HG03135 (cell line): Measurements from ENCODE around the gene PPP1R12B.
"Not testable (repeated sequence)": the region's sequence is repeated elsewhere in the genome, so short reads cannot be mapped to it uniquely, and the experiment has no call there.

ENCODE experiments used
- ATAC-seq: cut with Tn5 transposase; IDR thresholded peaks from one replicate; pipeline ENCODE4 v1.9.1; 2021; ENCODE audit warnings: mild to moderate bottlenecking, moderate library complexity; ENCODE audit not compliant: unreplicated experiment

PPP1R12B gene

GRCh38 chr1:202520857-202521216 is 172.3 kb downstream of the PPP1R12B start:
- not testable (repeated sequence) for ATAC-seq

DNA sequence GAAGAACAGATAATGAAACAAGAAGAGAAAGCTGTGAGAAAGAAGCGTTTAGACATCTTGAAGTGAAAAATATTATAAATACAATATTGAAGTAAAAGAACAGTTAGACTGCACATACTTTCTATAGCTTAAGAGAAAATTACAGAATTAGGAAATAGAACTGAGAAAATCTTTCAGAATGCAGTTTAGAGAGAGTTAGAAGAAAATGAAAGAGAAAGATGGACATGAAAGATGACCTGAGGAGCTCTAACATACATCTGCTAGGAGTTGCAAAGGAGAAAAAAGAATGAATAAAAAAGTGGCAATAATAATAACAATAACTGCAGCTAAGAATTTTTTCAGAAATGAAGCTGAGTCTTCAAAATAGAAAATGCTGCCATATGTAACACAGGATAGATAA is 173.0 kb downstream of the PPP1R12B start:
- ATAC-seq, result not testable (repeated sequence)

- no peak for ATAC-seq
Observed at GRCh38 chr1:202521886-202522285, 173.4 kb downstream of the PPP1R12B start.

DNA sequence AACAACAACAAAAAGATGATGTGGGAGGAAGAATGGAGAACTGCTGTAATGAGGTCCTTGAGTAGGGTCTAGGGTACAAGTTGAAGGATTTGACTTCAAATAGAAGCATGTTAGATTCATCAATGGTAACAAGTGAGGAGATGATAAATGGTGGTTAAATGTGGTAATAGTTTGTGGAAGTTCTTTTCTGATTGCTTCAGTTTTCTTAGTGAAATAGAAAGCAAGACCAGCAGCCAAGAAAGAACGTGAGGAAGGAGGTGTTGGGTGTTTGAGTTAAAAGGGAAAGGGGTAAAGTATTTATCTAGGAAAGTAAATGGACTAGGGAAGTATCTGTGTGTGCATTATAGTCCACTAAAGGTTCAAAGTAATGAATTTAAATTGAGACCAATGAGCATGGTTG is 177.6 kb downstream of the PPP1R12B start:
- not testable (repeated sequence) for ATAC-seq

GRCh38 chr1:202528096-202528722 is 179.7 kb downstream of the PPP1R12B start:
- not testable (repeated sequence) for ATAC-seq

GRCh38 chr1:202530686-202531085 is 182.2 kb downstream of the PPP1R12B start:
- ATAC-seq, result not testable (repeated sequence)

GRCh38 chr1:202531472-202531811 is 182.9 kb downstream of the PPP1R12B start:
- no peak for ATAC-seq

GRCh38 chr1:202531812-202532616 is 183.5 kb downstream of the PPP1R12B start:
- ATAC-seq, result not testable (repeated sequence)

- not testable (repeated sequence) for ATAC-seq
Observed at GRCh38 chr1:202539166-202539574, 190.7 kb downstream of the PPP1R12B start.

DNA sequence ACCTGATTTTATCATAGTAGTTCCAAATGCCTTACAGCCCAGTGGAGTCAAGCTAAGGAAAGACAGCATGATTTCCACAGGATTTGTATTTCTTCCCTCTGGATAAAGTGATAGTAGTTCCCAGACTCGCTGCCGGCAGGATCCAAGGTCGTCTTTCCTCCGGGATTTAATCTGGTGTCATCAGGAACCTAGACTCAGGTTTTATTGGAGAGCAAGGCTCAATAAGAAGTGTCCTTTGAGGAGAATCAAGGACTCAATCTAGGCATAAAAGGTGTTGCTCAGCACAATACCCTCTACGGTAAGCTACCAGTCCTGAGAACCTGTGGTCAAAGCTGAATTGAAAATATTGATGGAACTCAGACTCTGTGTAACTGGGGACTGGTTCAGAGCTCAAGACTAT is 191.1 kb downstream of the PPP1R12B start:
- not testable (repeated sequence) for ATAC-seq

DNA sequence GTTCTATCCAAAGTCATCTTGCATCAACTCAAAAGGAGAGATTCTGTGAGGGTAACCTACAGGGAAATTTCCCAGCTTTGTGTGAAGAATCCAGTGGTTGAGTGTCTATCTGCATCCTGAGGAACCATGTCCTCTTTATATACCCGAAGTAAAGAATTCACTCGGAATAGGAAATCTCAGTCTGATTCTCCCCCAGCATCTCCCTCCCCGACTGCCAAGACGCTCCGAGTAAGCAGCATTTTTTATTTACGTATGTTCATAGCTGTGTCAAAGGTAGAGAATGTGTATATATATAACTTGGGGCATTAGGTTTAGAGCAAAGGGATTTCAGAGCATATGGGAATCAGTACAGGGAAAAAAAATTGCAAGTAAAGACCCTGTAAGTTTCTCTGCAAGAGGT is 191.5 kb downstream of the PPP1R12B start:
- no peak for ATAC-seq

- ATAC-seq, result no peak
Observed at GRCh38 chr1:202540448-202540847, 191.9 kb downstream of the PPP1R12B start.

DNA sequence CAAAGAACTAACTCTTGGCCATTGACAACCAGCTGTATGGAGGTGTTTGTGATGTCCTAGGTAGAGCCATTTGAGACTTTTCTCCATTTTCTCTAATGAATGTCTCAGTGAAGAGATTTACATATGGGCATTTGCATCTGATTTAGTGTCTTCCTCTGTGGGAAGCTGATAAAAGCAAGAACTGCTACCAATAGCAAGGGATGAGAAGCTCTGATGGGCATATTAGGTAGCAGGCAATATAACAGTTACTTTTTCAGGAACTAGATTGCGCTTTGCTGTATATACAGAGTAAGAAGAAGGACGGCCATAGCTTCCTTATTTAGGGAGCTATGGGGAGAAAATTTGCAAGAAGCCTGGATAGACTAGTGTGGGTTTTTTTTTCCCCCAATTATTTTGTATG is 192.4 kb downstream of the PPP1R12B start:
- ATAC-seq, result not testable (repeated sequence)

- ATAC-seq, result not testable (repeated sequence)
Observed at GRCh38 chr1:202542415-202542814, 193.9 kb downstream of the PPP1R12B start.

DNA sequence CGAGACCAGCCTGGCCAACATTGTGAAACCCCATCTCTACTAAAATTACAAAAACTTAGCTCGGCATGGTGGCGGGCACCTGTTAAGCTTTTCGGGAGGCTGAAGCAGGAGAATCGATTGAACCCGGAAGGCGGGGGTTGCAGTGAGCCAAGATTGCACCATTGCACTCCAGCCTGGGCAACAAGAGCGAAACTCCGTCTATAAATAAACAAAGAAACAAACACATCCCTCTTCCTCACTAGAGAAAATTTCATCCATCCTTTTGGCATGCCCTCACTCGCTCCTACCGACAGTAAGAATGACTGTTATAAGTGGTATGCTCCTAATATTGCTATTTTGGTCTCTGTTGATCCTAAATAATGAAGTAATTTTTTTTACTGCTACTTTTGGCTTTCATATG is 195.0 kb downstream of the PPP1R12B start:
- not testable (repeated sequence) for ATAC-seq

DNA sequence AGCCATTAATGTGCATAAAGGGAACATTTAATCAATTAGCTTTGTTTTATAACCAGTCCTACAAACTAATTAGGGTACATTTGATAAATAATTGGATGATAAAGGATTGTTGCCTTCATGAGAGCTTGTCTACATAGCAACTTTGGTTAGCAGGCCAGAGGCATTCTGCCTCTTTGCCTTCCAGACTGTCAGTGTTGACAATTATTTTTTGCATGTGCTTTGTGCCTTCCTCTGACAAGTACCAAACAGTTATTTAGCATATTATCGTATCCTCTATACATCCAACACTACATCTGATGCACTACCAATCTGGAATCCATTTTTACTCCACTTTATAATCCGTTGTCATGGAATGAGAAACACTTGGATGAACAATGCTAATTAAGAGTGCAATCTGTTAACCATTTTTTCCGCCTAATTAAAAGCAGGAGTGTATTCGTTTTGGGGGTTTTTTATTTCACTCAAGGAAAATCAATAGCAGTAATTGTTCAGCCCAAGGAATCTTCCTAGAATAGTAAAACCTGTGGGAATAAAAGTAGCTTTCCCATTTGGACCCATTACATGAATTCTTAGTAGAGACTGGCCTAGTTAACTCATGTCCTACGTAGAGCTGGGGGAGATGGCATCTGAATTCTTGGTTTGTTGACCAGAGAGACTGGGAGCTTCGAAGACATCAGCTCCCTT is 196.4 kb downstream of the PPP1R12B start:
- ATAC-seq, result not testable (repeated sequence)

GRCh38 chr1:202545647-202546303 is 197.3 kb downstream of the PPP1R12B start:
- ATAC-seq, result not testable (repeated sequence)

- peak; percentile 14 for ATAC-seq
Observed at GRCh38 chr1:202546377-202546776, 197.9 kb downstream of the PPP1R12B start.

DNA sequence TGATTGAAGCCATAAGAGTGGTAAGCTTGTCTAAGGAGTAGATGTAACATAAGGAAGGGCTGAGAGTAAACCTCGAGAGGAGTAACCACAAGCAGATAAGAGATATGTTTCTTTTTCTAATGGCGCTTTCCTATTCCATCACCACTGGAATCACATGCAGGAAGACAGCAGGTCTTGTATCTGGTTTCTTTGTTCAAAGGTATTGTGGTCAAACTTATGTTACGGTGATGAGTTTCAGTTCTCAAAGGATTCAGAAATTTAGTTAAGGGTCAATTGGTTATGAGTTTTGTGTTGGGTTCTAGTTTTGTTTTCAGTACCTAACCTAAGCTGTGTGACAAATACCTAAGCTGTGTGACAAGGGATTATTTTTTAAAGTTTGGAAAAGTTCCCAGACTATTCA is 198.3 kb downstream of the PPP1R12B start:
- ATAC-seq, result peak; percentile 77

DNA sequence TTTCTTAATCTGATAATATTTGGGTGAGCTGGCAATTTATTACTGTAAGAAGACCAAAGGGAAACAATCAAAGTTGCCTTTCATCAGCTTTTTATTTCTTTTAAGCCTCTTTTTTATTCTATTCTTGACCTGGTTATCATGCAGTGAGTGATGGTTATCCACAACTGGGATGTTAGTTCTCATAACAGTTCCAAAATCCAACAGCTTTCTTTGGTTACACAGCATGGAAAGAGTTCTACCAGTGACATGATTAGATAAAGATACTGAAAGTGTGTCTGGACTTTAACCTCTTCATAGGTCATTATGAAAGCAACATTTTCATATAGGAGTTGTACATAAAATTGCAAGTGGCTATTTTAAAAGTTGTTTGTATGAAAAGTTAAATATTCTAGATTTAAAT is 198.7 kb downstream of the PPP1R12B start:
- ATAC-seq, result peak; percentile 41

GRCh38 chr1:202550088-202550487 is 201.6 kb downstream of the PPP1R12B start:
- ATAC-seq, result not testable (repeated sequence)
